Amniotic stem cell (primary cell): ENCODE results near the gene GABBR1.

Experiments
- DNase-seq: peaks from one replicate; lab custom pipeline; 2025; lab: John Stamatoyannopoulos, UW

The GABBR1 gene

DNA sequence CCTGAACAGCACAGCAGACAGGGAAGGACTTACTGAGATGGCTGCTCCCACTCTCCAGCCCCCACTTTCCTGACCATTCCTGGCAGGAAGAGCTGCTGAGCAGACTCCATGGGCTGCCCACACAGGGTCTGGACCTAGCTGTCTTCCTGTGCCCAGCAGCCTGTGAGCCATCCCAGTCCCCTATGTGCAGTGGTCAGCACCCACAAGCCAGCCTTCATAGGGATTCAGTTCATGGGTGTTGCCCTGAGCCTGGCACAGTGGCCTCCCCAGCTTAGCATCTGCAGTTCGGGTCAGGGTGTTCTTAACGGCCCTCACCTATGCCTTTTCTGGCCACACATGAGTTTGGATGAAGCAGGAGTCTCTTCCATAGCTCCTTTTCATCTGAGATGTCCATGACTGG is 105.4 kb downstream of the GABBR1 start:
- DNase-seq, result no peak

DNA sequence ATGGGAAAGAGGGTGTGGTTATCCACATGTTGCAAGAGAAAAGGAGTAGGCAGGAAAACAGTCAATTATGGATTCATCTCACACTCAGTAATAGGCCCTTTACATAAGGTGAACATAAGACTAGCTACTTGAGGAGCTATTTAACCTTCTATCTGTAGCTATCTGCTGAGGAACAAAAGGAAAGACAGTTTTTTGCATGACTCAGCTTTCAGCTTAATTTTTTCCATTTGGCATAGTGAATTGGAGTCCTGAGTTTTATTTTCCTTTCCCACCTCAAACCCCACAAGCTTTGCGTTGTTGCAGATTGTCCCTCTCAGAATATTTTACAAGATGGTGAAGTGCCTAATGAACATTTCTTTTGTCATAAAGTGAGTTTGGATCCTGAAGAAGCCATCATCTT is 105.9 kb downstream of the GABBR1 start:
- DNase-seq, result no peak

DNA sequence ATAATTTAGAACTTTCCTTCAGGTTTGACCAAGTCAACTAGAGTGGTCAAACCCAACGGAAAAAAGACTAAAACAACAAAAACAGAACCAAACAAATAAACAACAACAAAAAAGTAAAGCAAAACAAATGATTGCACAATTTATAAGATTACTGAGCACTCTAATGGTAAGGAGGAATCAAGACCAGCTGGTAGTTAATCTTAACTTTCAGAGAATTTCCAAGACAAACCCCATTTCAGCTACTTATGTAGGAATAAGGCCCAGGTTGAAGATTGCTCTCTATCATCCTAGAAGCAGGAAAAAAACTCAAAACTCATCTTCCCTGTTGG is 107.7 kb downstream of the GABBR1 start:
- DNase-seq, result no peak

DNA sequence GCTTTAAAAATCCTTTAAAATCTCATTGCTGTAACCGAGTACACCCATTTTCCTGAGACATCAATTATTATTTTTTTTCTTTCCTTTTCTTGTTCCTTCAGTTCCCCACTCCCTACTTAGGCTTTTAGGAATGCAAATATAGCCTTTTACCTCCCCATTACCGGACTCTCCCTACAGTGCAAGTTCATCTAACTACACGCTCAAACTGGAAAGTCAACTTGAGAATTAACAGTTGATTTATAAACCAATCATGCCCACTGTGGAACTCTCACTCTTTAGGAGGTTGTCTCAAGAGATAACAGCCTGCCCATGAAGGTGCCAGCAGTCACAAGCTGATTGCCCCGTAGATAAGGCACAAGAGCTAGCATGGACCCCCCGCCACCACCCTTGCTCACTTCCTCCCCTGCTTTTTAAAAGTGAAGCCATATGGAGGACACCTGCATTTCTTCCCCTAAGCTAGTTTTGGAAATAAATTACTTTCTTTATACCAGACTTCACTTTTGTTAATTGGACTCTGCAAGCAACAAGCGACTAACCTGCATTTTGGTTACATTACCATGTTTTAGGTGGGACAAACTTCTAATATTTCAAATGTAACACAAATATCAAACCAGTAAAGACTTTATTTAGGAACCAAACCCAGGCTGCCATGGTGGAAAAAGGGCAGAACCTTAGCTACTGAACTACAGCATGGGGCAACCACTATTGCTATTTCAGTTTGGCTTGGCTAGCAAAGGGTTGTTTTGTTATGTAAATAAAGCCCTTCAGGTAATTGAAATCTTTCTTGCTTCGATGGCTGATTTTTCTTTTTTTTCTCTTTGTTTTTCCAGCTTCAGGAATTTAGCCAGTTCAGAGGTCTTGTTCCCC is 108.3 kb downstream of the GABBR1 start:
- no peak for DNase-seq

DNA sequence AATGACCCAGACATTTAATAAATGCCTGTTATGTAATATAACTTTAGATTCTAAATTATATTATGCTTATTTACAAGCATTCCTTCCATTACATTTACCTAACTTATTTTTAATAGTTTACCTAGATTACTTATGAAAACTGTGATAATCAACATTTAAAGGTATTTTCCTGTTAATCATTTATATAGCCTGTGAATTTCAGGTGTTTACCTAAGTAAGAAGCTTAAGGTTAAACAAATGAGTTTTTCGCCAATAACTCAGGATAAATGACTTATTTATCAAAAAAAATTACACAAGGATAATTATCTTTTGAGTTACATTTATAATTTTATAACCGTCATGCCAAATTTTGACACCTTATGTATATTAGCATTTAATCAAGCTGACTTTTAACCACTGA is 108.9 kb downstream of the GABBR1 start:
- no peak for DNase-seq

DNA sequence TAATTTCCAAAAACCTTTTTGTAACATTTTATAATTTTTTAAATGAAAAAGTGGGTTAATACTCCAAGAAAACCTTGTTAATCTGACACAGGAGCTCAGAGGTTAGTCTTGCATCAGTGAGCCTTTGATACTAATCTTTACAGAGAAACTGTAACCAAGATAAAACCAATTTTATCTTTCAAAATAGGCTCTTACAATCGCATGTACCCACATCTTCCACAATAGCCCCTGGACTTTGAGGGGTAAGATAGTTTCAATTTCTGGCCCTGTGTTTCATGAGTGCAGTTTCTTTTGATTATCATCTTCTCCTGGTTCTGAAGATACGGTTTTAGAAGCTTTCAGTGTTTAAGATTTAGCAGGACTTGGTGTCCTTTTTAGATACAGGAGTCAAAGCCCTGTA is 110.8 kb downstream of the GABBR1 start:
- DNase-seq, result no peak

DNA sequence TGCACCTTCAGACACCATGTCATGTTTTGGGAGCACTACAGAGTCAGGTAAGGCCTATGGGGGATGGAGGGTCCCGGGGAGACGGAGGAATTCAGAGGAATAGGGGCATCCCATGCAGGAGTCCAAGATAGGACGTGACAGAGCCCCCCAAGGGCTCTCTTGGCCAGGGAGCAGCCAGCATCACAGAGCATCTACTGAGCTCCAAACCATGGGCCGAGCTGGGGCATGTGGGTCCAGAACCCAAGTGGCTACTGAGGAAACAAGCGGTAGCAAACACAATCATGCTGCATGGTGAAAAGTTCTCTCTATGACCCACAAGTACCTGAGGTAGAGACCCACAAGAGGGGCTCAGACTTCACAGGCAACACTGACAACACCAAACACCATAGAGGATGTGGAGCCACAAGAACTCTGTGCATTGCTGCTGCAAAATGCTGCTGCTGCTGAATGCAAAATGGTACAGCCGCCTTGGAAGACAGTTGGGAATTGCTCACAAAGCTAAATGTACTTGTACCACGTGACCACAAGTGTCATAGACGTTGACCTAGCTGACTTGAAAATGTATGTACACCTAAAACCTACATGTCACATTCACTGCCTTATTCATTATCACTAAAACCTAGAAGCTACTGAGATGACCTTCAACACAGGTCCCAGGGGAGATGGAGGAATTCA is 111.8 kb downstream of the GABBR1 start:
- DNase-seq, result no peak

DNA sequence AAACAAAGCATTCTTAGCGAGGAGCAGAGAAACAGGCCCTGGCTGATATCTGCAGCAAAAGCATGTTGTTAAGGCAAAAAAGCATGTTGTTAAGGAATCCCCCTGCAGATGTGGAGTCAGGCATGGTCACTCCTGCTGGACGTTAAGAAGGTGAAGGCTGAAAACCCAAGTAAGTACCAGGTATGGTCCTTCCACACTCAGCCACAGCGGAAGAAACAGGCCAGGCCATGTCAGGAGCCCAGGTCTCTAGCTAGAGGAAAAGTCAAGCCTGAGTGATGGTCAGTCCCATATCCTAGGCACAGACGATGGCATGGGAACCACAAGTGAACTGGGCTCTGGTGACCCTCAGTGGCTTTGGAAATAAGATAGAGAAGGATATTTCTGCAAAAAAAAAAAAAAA is 112.8 kb downstream of the GABBR1 start:
- DNase-seq, result no peak

DNA sequence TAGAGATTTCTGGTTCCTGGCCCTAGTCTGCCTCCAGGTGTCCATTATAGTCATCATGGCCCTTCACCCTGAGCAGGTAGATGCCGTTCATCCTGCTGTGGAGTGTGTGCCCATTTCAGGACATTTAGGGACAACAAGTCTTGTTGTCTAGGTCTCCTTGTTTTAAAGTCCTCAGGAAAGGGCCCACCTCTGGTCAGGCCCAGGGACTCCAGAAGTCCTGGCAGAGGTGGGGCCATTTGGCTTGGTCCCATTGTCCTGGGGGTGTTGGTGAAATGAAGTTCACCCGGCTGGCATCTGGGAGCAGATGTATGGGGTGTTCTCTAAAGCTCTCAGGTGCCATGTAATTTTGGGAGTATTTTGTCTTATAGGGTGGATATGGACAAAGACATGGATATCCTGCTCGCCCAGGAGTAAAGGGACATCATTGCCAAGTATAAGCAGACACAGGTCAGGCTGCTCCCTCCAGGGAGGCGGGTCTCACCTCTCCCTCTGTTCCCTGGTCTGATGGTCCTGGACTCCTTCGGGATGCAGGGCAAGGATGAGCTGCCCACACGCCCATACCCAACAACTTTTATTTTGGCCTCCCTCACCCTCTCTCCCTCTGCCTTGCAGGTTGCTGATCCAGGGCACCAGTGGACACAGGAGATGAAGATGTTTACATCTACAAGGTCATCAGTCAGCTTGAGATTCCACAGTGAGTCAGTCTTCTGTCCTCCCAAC is 113.5 kb downstream of the GABBR1 start:
- no peak for DNase-seq

DNA sequence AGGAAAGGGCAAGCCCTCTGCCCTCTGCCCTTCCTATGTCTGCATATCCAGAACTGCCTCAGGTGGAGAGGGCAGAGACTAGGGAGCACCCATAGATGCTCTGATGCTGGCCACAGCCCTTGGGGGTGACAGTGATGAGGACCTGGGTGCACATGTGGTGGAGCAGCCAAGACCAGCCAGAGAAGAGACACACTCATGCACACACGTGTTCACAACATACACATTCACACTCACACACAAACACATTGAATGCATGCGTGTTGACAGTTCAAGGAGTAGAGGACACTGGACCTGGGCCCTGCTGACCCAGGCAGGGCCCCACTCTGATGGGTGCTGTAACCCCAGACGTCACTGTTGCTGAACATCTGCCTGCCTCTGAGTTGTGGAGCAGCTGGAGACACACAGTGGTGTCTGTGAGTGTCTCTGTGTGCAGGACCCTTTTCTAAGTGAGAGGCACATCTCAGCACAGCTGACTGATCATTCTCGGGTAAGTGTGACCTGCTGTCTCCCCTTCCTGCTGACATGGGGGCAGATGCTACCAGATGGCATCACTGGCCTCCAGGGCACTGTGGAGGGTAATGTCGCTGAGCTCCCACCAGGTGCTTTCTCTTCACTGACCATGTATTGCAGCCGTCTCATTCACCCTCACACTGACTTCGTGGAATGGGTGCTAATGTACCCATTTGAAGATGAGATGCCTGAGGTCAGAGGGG is 115.1 kb downstream of the GABBR1 start:
- no peak for DNase-seq

DNA sequence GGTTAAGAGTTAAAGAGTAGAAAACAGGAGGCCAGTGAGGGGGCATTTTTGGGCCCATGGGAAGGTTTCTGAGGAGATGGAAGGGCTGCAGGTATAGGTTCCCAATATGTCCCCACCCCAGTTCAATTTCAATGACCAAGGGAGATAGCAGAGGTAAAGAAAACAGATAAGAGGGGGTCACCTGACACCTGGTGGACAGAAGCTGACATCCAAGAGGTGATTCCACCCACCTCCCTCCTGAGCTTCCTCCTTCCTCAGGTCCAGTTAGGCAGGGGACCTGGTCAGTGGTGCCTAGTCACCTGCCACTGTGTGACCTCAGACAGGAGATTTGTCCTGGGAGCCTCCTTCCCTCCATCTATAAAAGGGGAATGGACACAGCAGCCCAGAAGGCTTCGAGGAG is 115.7 kb downstream of the GABBR1 start:
- no peak for DNase-seq

DNA sequence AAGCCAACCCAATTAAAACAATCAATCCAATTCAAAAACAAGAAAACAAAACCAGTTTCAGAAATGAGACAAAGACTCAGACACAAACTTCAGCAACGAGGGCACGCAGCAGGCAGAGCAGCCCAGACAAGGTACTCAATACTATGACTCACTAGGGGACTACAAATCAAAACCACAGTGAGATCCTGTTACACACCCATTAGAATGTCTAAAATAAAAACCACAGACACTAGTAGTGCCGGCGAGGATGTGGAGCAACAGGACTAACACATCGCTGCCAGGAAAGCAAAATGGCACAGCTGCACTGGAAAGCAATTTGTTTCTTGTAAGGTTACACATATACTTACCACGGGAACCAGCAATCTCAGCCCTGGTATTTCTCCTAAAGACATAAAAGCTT is 116.9 kb downstream of the GABBR1 start:
- DNase-seq, result no peak

DNA sequence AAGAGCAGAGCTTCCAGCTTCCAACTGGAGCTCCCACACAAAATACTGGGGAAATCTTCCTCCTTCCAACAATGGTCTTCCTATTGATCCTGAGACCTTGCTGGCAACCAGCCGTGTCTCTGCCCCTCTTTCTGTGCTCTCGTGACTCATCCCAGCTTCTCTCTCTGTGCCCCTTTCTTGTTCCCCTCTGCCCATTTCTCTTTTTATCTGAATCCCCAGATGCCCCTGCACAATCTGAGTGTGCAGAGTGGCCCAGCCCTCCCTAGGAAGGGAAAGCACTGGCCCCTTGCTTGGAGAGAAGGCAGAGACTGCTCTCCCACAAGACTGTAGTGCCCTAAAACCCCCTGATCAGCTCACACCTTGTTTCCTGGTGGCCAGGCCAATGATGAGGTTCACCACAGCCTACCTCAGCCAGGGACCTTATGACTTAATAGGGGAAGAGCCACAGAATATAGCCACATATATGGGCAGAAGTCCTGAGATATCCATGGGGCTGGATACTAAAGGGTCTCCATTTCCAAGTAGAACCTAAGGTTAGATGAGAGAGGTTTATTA is 122.2 kb downstream of the GABBR1 start:
- DNase-seq, result no peak

DNA sequence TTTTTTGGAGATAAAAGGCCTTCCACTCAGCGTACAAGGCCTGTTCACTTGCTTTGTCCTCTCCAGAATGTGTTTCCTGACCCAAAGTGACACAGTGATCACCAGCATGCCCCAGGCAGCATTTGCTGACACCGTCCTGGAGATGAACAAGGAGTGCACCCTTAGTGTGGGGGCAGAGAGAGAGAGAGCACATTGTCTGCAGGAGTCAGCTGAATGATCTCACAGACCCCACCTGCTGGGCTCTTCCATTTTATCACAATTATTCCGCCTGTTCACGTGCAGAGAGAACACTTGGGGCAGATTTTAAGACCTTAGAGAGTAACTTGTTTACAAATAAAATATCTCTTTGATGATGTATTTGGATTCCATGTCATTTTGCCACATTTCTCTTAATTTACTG is 122.8 kb downstream of the GABBR1 start:
- no peak for DNase-seq
